ENCODE data around the gene RAMP2.

GRCh38 chr17:42773290-42774035, 12.4 kb downstream of the RAMP2 start, which contains the start of gene VPS25:
- no peak for TF ChIP-seq CTCF (conservative IDR thresholded peaks at IDR 0.05)
- no peak for TF ChIP-seq ZFX (IDR thresholded peaks at IDR 0.05)
